Pancreas (tissue), 10 donors: ENCODE measurements around the gene PEPD. TPM values are rescaled to one million over a fixed set of nuclear protein-coding genes. Genes with fewer than 3 reads are reported as not detected.

ENCODE experiments used
- ATAC-seq, 4 donors: fragments of 200-7000 bp; cut with Tn5 transposase; one replicate each; pipeline versions ENCODE4 v1.8.0 to v1.9.1; 2020; ENCODE audit warnings: mild to moderate bottlenecking in 4 of 4, moderate library complexity in 4 of 4
- DNase-seq, 6 donors: peaks; one replicate each; pipeline ENCODE4 v3.0.0-alpha.2; 2020
- FAIRE-seq: peaks from 2 replicates; lab custom pipeline; 2012; peaks lifted over from hg19 to GRCh38; lab: Jason Lieb, UNC
- H3K27ac ChIP-seq, 4 donors: fragments of 200-600 bp; sonication (generic); 1 replicate in 3 of 4; 2 replicates in 1 of 4; pipeline versions ENCODE4 v1.5.0 to v1.8.0; 2020
- H3K27me3 ChIP-seq, 4 donors: fragments of 200-600 bp; one replicate each; pipeline ENCODE4 v1.8.0; 2021
- H3K36me3 ChIP-seq, 3 donors: fragments of 200-600 bp; sonication (generic) in 1 of 3; one replicate each; pipeline versions ENCODE4 v1.5.0 to v1.8.0; 2020 to 2021
- H3K4me1 ChIP-seq, 3 donors: fragments of 200-600 bp; one replicate each; pipeline ENCODE4 v1.8.0; 2021
- H3K4me3 ChIP-seq, 4 donors: fragments of 200-600 bp; sonication (generic) in 2 of 4; one replicate each; pipeline versions ENCODE4 v1.5.0 to v1.8.0; 2020 to 2021
- H3K9me3 ChIP-seq, 4 donors: fragments of 200-600 bp; one replicate each; pipeline ENCODE4 v1.8.0; 2021
- CTCF ChIP-seq, 4 donors: fragments of 200-600 bp; sonication (generic) in 3 of 4; IDR thresholded peaks; one replicate each; pipeline versions ENCODE4 v1.5.0 to v1.8.0; 2021; ENCODE audit warnings: antibody characterized with exemption in 4 of 4
- WGBS, 2 donors: extraction: QIAGEN DNeasy Blood & Tissue Kit; methylation state at CpG; one replicate each; pipeline ENCODE4 v1.1.7; 2013; 5-methylcytosine and 5-hydroxymethylcytosine counted together
- intact Hi-C, 3 donors: fragments of 100-400 bp; cut with DNase I; formaldehyde crosslinking; loops; one replicate each; pipeline versions ENCODE4 v1.11.1 to v1.14.2; 2022
- polyA plus RNA-seq, 2 donors: library from polyadenylated mRNA; stranded (reverse); fragments of 200-250 nt; gene quantifications; one replicate each; pipeline ENCODE4 v1.2.3, GENCODE V29; 2013
- total RNA-seq, 6 donors: library from RNA; stranded (reverse); fragmentation: NEBNext Ultra II Directional in 4 of 6; extraction: Animal tissue kit (Norgen Biotek cat#: 25700) in 4 of 6; gene quantifications; one replicate each; pipeline versions ENCODE4 v1.2.1 to v1.2.4, GENCODE V29; 2021 to 2023
- donor health status: healthy with polysubstance abuse.
- donor health status: DM: no; HTN: no; CAD: no; lungs with moderate emphysema.
- donor health status: DM: no; HTN: no; CAD: no.
- donor health status: control.
- donor health status: control.
- donor health status: Bipolar disorder and iron deficiency.
- donor health status: DM: yes; HTN: yes; CAD: no.
- donor health status: DM: no; HTN: no; CAD: no.
- donor health status: DM: no; HTN: no; CAD: no.
- donor health status: DM: yes; HTN: yes; CAD: no.

The PEPD gene
- total and polyA plus RNA-seq, 8 donors, result 13.7 to 36.1 (median 22.5) TPM

- H3K4me1 ChIP-seq, result peaks cover 16 to 35% (median 30%) of the 10 kb centered on the region in 3 donors
- 71 to 73% methylated on average over 16 of the region's 16 CpGs for WGBS, 2 donors
- H3K36me3 ChIP-seq, result no peaks in the 10 kb centered on the region
- ATAC-seq (peak in 1 of 4 donors; percentile 60), DNase-seq (peak in 1 of 6 donors; percentile 18), FAIRE-seq (no peak)
- H3K27me3 ChIP-seq, result no peaks in the 10 kb centered on the region
- H3K27ac ChIP-seq, result peak overlapping the region in 1 of 4 donors; percentile 34
- no peak overlapping the region for H3K4me3 ChIP-seq
- no peaks in the 10 kb centered on the region for H3K9me3 ChIP-seq
- intact Hi-C loops, result no loop called here
- no peak for TF ChIP-seq CTCF (IDR thresholded peaks at IDR 0.05)
Observed at GRCh38 chr19:33379151-33379829, 142.3 kb downstream of the PEPD start.

DNA sequence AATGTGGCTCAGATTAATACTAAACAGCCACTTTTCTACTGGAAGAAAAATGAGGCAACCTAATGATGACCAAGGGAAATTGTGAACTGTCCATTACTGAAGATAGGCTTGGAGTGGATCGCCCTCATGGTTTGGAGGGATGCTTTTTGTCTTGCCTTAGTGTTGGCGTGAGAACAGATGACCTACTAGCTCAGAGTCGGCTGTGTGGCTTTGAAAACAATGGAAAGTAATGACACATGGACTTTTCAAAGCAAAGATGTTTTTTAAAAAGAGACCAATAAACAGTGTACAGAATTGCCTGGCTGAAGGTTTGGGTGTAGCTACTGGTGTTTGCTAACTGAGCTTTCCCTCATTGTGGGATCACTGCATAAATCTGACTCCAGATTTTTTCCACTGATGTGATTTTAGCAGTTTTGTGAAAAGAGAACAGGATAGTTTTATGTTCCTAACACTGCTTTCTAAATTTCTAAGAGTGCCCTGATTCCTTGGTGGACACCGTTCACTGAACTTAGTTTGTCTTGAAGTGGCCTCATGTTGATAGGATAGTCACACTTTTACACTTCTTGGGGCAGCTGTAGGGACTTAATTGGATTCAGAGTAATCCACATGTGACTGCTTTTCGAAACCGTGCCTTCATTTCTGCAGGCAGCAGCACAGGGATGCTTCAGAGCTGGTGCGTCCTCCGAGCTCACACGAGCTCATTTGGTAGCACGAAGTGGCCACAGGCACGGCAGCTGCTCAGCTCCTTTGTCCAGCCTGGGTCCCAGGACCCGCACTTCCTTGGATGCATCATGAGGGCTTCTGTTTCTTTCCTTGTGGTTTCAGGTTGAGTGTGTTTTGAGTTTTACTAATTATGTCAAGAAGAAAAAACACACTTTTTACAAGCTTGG, 143.8 kb downstream of the PEPD start:
- Histone ChIP-seq H3K9me3 (no peaks in the 10 kb centered on the region), H3K36me3 (no peaks in the 10 kb centered on the region), H3K27me3 (no peaks in the 10 kb centered on the region), H3K4me3 (no peak overlapping the region), H3K27ac (no peak overlapping the region), H3K4me1 (peaks cover 16 to 35% (median 30%) of the 10 kb centered on the region in 3 donors)
- FAIRE-seq, result no peak
- intact Hi-C loops, result no loop called here
- WGBS, 2 donors, result 83 to 87% methylated on average over 12 of the region's 12 CpGs
- no peak for TF ChIP-seq CTCF (IDR thresholded peaks at IDR 0.05)
- no peak for DNase-seq
- no peak for ATAC-seq

DNA sequence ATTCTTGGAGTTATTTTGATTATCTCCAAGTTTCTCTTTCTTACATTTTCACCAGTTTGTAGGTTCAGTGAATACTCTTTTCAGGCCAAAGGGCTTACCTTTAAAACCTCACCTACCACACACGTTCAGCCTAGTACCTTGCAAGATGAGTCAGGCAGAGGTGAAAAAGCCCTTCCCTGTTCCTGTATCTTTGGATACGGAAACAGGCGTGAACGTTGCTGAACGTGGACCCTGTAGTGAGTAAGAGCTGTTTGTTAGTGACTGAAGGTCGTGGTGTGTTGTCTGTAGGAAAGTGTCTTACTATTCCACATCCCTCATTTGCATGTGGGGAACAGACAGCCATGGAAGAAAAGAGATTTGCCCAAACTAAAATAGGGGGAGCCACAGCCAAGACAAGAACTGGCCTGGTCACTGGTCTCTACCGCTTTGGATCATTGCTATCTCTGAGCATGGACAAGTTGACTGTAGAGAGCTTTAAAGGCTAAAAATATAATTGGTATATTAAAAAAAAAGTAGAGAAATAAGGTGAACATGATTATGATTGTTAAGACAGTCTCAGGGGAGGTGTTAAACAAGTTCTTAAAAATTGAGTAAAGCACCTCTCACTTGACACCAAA, 144.5 kb downstream of the PEPD start:
- no peaks in the 10 kb centered on the region for H3K9me3 ChIP-seq
- WGBS, 2 donors, result 69 to 70% methylated on average over 7 of the region's 7 CpGs
- H3K27ac ChIP-seq, result no peak overlapping the region
- intact Hi-C loops, result no loop called here
- H3K27me3 ChIP-seq, result no peaks in the 10 kb centered on the region
- DNase-seq (no peak), ATAC-seq (no peak), FAIRE-seq (no peak)
- no peak overlapping the region for H3K4me3 ChIP-seq
- peaks cover 16 to 35% (median 30%) of the 10 kb centered on the region in 3 donors for H3K4me1 ChIP-seq
- no peak for TF ChIP-seq CTCF (IDR thresholded peaks at IDR 0.05)
- H3K36me3 ChIP-seq, result no peaks in the 10 kb centered on the region

- intact Hi-C loops, result no loop called here
- no peak for TF ChIP-seq CTCF (IDR thresholded peaks at IDR 0.05)
- Histone ChIP-seq H3K36me3 (no peaks in the 10 kb centered on the region), H3K9me3 (no peaks in the 10 kb centered on the region), H3K27ac (no peak overlapping the region), H3K4me3 (no peak overlapping the region), H3K4me1 (peaks cover 16 to 35% (median 30%) of the 10 kb centered on the region in 3 donors), H3K27me3 (no peaks in the 10 kb centered on the region)
- FAIRE-seq, result no peak
- DNase-seq, result peak in 3 of 6 donors; percentile 47 to 63 (median 60)
- no peak for ATAC-seq
- 65 to 76% methylated on average over 2 of the region's 2 CpGs for WGBS, 2 donors
Observed at GRCh38 chr19:33376423-33376822, 145.2 kb downstream of the PEPD start.
